NB4 (cell line): ENCODE results near the gene RAD52.

Experiments used
- DNase-seq: peaks from one replicate; pipeline ENCODE4 v3.0.0; 2010; ENCODE audit warnings: low read depth
- H3K4me3 ChIP-seq: one replicate; pipeline ENCODE4 v1.5.1; 2011; ENCODE audit warnings: mild to moderate bottlenecking, low read depth, low read length, moderate library complexity
- CTCF ChIP-seq: IDR thresholded peaks from one replicate; pipeline ENCODE4 v1.5.1; 2012; ENCODE audit warnings: low read depth, low read length
- MAX ChIP-seq: IDR thresholded peaks from 2 replicates; pipeline ENCODE4 v1.6.1; 2011; ENCODE audit warnings: low read depth, low read length
- MYC ChIP-seq: IDR thresholded peaks from 2 replicates; pipeline ENCODE4 v1.6.1; 2011; ENCODE audit warnings: low read depth, low read length
- POLR2A ChIP-seq: IDR thresholded peaks from 2 replicates; pipeline ENCODE4 v1.6.1; 2011; ENCODE audit warnings: mild to moderate bottlenecking; ENCODE audit not compliant: insufficient read length; ENCODE audit errors: extremely low read depth

RAD52 gene

GRCh38 chr12:909861-910260 is 39.6 kb downstream of the RAD52 start:
- TF ChIP-seq POLR2A (no peak), MYC (no peak), CTCF (no peak), MAX (no peak)
- no peak for DNase-seq
- no peak overlapping the region for H3K4me3 ChIP-seq

GRCh38 chr12:907413-908185 is 41.9 kb downstream of the RAD52 start:
- H3K4me3 ChIP-seq, result no peak overlapping the region
- TF ChIP-seq MYC, result no peak
- TF ChIP-seq CTCF, result no peak
- no peak for TF ChIP-seq POLR2A
- TF ChIP-seq MAX, result no peak
- DNase-seq, result no peak

GRCh38 chr12:906062-906585 is 43.4 kb downstream of the RAD52 start:
- TF ChIP-seq POLR2A, result no peak
- no peak for TF ChIP-seq MYC
- TF ChIP-seq CTCF, result no peak
- TF ChIP-seq MAX, result no peak
- peak; percentile 80 for DNase-seq
- H3K4me3 ChIP-seq, result peak overlapping the region; percentile 46

- peak; percentile 95 for DNase-seq
- TF ChIP-seq MAX, result peak; percentile 87
- no peak for TF ChIP-seq CTCF
- TF ChIP-seq MYC, result peak; percentile 65; the same call in 1 of the 2 replicates
- H3K4me3 ChIP-seq, result peak overlapping the region; percentile 46
These were observed 44.0 kb downstream of the RAD52 start for GRCh38 chr12:905261-906031.

- TF ChIP-seq MYC (0 out of 2 replicates have a peak, but pooled peaks have one; percentile 16), CTCF (no peak)
- peak; percentile 75 for DNase-seq
- no peak overlapping the region for H3K4me3 ChIP-seq
These were observed 45.5 kb downstream of the RAD52 start for GRCh38 chr12:904010-904414.
